Measurements from ENCODE around the gene C3orf20.

The C3orf20 gene

DNA sequence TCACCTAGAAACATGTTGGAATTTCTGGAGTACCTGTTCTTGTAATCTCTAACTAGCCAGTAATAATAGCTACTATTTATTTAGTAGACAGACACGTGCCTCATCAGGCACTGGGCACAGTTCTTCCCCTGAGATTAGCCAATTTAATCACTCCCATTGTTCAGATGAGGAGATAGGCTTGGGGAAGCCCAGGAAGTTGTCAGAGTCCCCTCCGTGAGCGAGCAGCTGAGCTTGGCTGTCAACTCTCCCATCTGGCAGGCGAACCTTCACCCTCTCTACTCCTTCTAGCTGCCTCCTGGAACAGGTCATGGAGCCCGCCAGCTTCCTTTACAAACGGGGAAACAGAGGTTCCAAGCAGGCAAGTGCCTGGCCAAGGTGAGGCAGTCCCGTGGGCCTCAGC lies 112.7 kb downstream of the C3orf20 start:
- TF ChIP-seq, protein P1, sequence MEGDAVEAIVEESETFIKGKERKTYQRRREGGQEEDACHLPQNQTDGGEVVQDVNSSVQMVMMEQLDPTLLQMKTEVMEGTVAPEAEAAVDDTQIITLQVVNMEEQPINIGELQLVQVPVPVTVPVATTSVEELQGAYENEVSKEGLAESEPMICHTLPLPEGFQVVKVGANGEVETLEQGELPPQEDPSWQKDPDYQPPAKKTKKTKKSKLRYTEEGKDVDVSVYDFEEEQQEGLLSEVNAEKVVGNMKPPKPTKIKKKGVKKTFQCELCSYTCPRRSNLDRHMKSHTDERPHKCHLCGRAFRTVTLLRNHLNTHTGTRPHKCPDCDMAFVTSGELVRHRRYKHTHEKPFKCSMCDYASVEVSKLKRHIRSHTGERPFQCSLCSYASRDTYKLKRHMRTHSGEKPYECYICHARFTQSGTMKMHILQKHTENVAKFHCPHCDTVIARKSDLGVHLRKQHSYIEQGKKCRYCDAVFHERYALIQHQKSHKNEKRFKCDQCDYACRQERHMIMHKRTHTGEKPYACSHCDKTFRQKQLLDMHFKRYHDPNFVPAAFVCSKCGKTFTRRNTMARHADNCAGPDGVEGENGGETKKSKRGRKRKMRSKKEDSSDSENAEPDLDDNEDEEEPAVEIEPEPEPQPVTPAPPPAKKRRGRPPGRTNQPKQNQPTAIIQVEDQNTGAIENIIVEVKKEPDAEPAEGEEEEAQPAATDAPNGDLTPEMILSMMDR (IDR thresholded peaks at IDR 0.05; ENCODE audit: low read depth, low read length) = no peak
- in situ Hi-C loops (cut with HindIII; ENCODE audit: low sequenced_read_pairs) = no loop called here
- no peak overlapping the region for H3K4me3 ChIP-seq (ENCODE audit: low read depth, low read length)
- DNase-seq (ENCODE audit: low read depth, low spot score) = no peak

DNA sequence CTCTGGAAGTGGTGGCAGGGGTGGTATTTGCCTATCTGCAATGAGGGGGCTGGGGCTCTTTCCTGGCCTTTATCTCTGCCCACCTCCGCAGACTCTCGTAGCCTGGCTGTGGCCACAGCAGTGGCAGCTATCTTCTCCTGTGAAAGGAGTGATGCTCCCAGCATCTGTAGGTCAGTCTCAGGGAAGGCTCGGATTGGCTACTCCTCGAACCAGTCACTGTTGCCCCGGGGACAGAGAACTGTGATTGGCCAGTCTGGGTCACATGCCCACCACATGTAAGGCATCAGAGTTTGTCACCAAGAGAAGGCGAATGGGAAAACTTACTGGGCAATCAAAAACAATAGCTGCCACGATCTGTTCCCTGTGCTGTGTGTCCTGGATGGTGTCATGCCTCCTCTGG lies 113.7 kb downstream of the C3orf20 start:
- no peak for DNase-seq (ENCODE audit: low read depth, low spot score)
- in situ Hi-C loops (cut with HindIII; ENCODE audit: low sequenced_read_pairs) = no loop called here
- TF ChIP-seq, protein P1 (IDR thresholded peaks at IDR 0.05; ENCODE audit: low read depth, low read length) = no peak
- no peak overlapping the region for H3K4me3 ChIP-seq (ENCODE audit: low read depth, low read length)

DNA sequence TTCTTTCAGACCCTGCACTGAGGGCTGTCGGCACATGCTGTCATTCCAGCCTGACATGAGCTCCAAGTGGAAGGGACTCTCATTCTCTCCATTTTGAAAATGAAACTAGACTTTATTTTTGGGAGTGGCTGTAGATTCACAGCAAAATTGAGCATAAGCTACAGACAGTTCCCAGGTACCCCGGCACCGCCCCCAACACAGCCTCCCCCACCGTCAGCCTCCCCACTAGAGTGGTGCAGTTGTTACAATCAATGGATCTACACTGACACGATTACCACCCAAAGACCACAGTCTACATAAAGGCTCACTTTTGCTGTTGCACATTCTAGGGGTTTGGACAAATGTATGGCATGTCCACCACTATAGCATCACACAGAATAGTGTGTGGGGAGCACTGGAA lies 114.3 kb downstream of the C3orf20 start:
- no peak for DNase-seq (ENCODE audit: low read depth, low spot score)
- in situ Hi-C loops (cut with HindIII; ENCODE audit: low sequenced_read_pairs) = no loop called here
- no peak overlapping the region for H3K4me3 ChIP-seq (ENCODE audit: low read depth, low read length)
- TF ChIP-seq, protein P1 (IDR thresholded peaks at IDR 0.05; ENCODE audit: low read depth, low read length) = no peak

DNA sequence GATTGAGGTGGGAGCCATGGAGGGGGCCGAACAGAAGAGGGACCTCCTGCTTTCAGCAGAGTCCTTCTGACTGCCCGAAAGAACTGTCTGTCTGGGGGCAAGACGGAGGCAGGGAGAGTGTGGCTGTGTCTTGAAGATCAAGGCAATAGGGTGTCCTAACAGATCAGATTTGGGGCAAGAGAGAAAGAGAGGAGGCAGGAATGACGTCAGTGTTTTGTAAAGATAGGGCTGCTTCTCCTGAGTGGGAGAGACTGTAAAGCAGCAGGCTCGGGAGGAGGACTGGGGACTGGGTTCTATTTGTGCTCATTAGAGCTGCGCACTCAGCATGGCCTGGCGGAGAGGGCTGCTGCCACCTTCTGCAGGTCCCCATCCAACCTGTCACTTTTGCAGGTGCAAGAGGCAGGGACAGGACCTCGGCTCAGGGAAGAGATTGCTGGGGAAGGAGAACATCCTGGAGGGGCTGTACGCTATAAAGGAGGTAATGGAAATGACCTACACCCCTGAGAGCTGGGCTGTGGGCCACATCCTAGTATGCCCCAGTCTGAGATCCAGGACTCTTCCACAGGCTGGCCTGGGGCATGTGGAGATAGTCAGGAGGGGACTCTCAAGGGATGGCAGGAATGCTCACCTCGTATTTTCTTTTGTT lies 114.8 kb downstream of the C3orf20 start:
- TF ChIP-seq, protein P1 (IDR thresholded peaks at IDR 0.05; ENCODE audit: low read depth, low read length) = no peak
- no peak overlapping the region for H3K4me3 ChIP-seq (ENCODE audit: low read depth, low read length)
- no peak for DNase-seq (ENCODE audit: low read depth, low spot score)
- in situ Hi-C loops (cut with HindIII; ENCODE audit: low sequenced_read_pairs) = no loop called here

DNA sequence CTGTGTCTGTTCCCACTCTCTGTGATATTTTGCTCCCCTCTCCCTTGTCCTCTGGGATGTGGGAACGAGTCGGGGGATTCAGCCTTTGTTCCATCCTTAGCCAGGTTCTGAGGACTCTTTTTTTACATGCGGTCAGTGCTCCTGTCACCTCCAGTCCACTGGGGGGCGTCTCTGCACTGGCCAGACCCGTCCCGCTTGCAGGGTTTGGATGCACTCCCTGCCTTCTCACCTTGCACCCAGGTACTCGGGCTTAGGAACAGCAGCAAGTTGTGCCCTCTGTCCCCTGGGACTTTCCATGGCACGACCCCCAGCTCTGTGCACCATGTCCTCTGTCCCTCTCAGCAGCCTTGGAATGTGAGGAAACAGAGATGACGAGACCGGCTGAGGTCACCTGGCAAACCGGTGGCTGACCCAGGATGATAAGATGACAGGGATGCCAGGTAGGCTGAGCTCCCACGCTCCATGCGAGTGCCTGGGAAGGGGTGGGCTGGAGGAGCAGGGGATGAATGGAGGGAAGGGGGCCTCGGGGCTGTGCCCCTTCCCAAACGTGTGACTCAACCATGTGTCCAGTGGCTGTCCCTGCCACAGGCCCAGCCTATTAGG lies 116.5 kb downstream of the C3orf20 start:
- TF ChIP-seq, protein P1 (IDR thresholded peaks at IDR 0.05; ENCODE audit: low read depth, low read length) = peak; percentile 76
- in situ Hi-C loops (cut with HindIII; ENCODE audit: low sequenced_read_pairs) = no loop called here
- DNase-seq (ENCODE audit: low read depth, low spot score) = peak; percentile 5
- no peak overlapping the region for H3K4me3 ChIP-seq (ENCODE audit: low read depth, low read length)

DNA sequence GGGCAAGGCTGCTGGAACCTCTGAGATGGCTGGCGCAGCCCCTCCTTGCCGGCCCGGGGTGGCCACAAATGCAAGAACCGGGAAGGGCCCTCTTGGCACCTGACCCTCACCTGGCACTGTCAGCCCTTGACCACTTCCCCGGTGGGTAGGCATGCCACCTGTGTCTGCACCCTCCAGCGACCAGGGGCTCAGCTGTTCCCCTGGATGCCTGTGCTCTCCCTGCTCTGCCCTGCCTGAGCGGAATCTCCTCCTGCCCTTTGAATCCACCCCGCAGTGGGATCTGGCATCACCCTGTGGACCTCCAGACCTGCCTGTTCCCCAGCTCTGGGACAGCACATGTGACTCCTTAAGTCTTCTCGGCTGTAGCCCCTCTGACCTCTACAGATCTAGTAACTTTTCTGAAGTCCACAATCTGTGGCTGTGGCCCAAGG lies 117.8 kb downstream of the C3orf20 start:
- TF ChIP-seq, protein P1 (IDR thresholded peaks at IDR 0.05; ENCODE audit: low read depth, low read length) = no peak
- no peak for DNase-seq (ENCODE audit: low read depth, low spot score)
- in situ Hi-C loops (cut with HindIII; ENCODE audit: low sequenced_read_pairs) = no loop called here
- H3K4me3 ChIP-seq (ENCODE audit: low read depth, low read length) = no peak overlapping the region

Data from astrocyte of the spinal cord (primary cell).